Ovary (tissue), 3 donors: ENCODE data around the gene COP1.

Source experiments
- CTCF ChIP-seq, 3 donors: fragments of 450-650 bp in 2 of 3; fragments of 200-600 bp in 1 of 3; IDR thresholded peaks; one replicate each; pipeline versions ENCODE4 v1.5.1 to v1.8.0; 2016 to 2022; ENCODE audit warnings: antibody characterized with exemption in 3 of 3, mild to moderate bottlenecking in 1 of 3
- POLR2A ChIP-seq: fragments of 450-650 bp; IDR thresholded peaks from one replicate; pipeline ENCODE4 v1.6.1; 2017; ENCODE audit warnings: antibody characterized with exemption, mild to moderate bottlenecking, moderate library complexity
- donor health status: DM: no; HTN: no; CAD: no.

GRCh38 chr1:176241385-176242015 is 34.4 kb upstream of the COP1 start:
- TF ChIP-seq CTCF (IDR thresholded peaks at IDR 0.05) (no peak), POLR2A (no peak)
